Kidney (tissue), 14 donors: ENCODE results near the gene ACOT12. TPM values are rescaled to one million over a fixed set of nuclear protein-coding genes. Genes with fewer than 3 reads are reported as not detected.
"Not testable (repeated sequence)": the region's sequence is repeated elsewhere in the genome, so short reads cannot be mapped to it uniquely, and the experiment has no call there.

ENCODE experiments used
- DNase-seq, 5 donors: peaks; one replicate each; pipeline ENCODE4 v3.0.0-alpha.2; 2013 to 2020
- FAIRE-seq: peaks from 2 replicates; lab custom pipeline; 2012; peaks lifted over from hg19 to GRCh38; lab: Jason Lieb, UNC
- H3K27ac ChIP-seq, 2 donors: one replicate each; pipeline ENCODE4 v1.7.0; 2013; ENCODE audit warnings: low read depth in 2 of 2, low read length in 2 of 2, inconsistent platforms in 1 of 2
- H3K27me3 ChIP-seq: one replicate; pipeline ENCODE4 v1.7.1; 2013; ENCODE audit warnings: low read length, inconsistent platforms; ENCODE audit not compliant: control insufficient read depth, insufficient read depth
- H3K36me3 ChIP-seq, 3 donors: one replicate each; pipeline versions ENCODE4 v1.7.0 to v1.7.1; 2013; ENCODE audit warnings: low read length in 3 of 3, control low read depth in 1 of 3, inconsistent platforms in 1 of 3; ENCODE audit not compliant: insufficient read depth in 3 of 3, control insufficient read depth in 2 of 3
- H3K4me1 ChIP-seq, 3 donors: one replicate each; pipeline versions ENCODE4 v1.7.0 to v1.7.1; 2013; ENCODE audit warnings: low read length in 3 of 3, inconsistent platforms in 1 of 3, low read depth in 1 of 3; ENCODE audit not compliant: control insufficient read depth in 2 of 3, insufficient read depth in 2 of 3
- H3K4me3 ChIP-seq, 3 donors: one replicate each; pipeline versions ENCODE4 v1.7.0 to v1.8.1; 2013; ENCODE audit warnings: low read length in 3 of 3, control low read depth in 1 of 3, inconsistent platforms in 1 of 3
- H3K9ac ChIP-seq, 3 donors: one replicate each; pipeline versions ENCODE4 v1.7.0 to v1.7.1; 2013; ENCODE audit warnings: low read length in 3 of 3, control low read depth in 1 of 3, inconsistent platforms in 1 of 3
- H3K9me3 ChIP-seq, 3 donors: one replicate each; pipeline versions ENCODE4 v1.7.0 to v1.7.1; 2013; ENCODE audit warnings: low read length in 3 of 3, control low read depth in 1 of 3, inconsistent platforms in 1 of 3; ENCODE audit not compliant: control insufficient read depth in 2 of 3, insufficient read depth in 1 of 3
- CTCF ChIP-seq: IDR thresholded peaks from 3 replicates; pipeline ENCODE4 v1.5.1; 2012; ENCODE audit warnings: mild to moderate bottlenecking, moderate library complexity, borderline replicate concordance; ENCODE audit not compliant: insufficient read depth; ENCODE audit errors: extremely low read depth
- intact Hi-C: fragments of 100-400 bp; cut with DNase I; formaldehyde crosslinking; loops from one replicate; pipeline ENCODE4 v1.11.1; 2022
- polyA plus RNA-seq: library from polyadenylated mRNA; stranded (reverse); fragments of 350-450 nt; fragmentation: Illumina TruSeq; extraction: RNeasy Lipid Tissue Mini Kit (QIAGEN cat#74804); gene quantifications from one replicate; pipeline ENCODE4 v1.2.3, GENCODE V29; 2014; ENCODE audit warnings: low read depth, low replicate concordance; ENCODE audit not compliant: insufficient read depth
- total RNA-seq: library from RNA; stranded (reverse); fragmentation: NEBNext Ultra II Directional; extraction: Animal tissue kit (Norgen Biotek cat#: 25700); gene quantifications from one replicate; pipeline ENCODE4 v1.2.1, GENCODE V29; 2021
- donor health status: control.
- donor health status: control.
- donor health status: control.
- donor health status: control.
- donor health status: control.
- donor health status: DM: yes; HTN: yes; CAD: no.
- donor health status: Normal renal cell carcinoma (clear cell type).

Gene ACOT12
- total and polyA plus RNA-seq, 2 donors from 2014 or later: 2.2 TPM; not detected in 1

GRCh38 chr5:81409896-81410295 is 16.0 kb upstream of the ACOT12 start:
- no peak for FAIRE-seq
- no peak for TF ChIP-seq CTCF
- H3K4me3 ChIP-seq: no peak overlapping the region

GRCh38 chr5:81409361-81409760 is 15.4 kb upstream of the ACOT12 start:
- Histone ChIP-seq H3K27ac (peak overlapping the region in 1 of 2 donors; percentile 38), H3K4me1 (peaks cover 0 to 6% (median 3%) of the 10 kb centered on the region in 3 donors), H3K27me3 (no peaks in the 10 kb centered on the region), H3K9me3 (no peaks in the 10 kb centered on the region), H3K9ac (no peak overlapping the region), H3K36me3 (no peaks in the 10 kb centered on the region), H3K4me3 (no peak overlapping the region)
- TF ChIP-seq CTCF: no peak
- peak in 1 of 5 donors; percentile 13 for DNase-seq
- intact Hi-C loops: no loop called here
- FAIRE-seq: no peak

More at GRCh38 chr5:81409896-81410295, 16.0 kb upstream of the ACOT12 start:
- intact Hi-C loops: no loop called here
- H3K27ac ChIP-seq: no peak overlapping the region
- no peaks in the 10 kb centered on the region for H3K9me3 ChIP-seq
- no peak for DNase-seq
- H3K4me1 ChIP-seq: peaks cover 0 to 6% (median 3%) of the 10 kb centered on the region in 3 donors
- no peak overlapping the region for H3K9ac ChIP-seq
- no peaks in the 10 kb centered on the region for H3K27me3 ChIP-seq
- H3K36me3 ChIP-seq: no peaks in the 10 kb centered on the region

- no peak for DNase-seq
- no peak overlapping the region for H3K4me3 ChIP-seq
- intact Hi-C loops: no loop called here
- no peak overlapping the region for H3K9ac ChIP-seq
- no peak overlapping the region for H3K27ac ChIP-seq
- FAIRE-seq: no peak
- peaks cover 0 to 6% (median 3%) of the 10 kb centered on the region in 3 donors for H3K4me1 ChIP-seq
- no peak for TF ChIP-seq CTCF
- H3K9me3 ChIP-seq: no peaks in the 10 kb centered on the region
- H3K27me3 ChIP-seq: no peaks in the 10 kb centered on the region
- no peaks in the 10 kb centered on the region for H3K36me3 ChIP-seq
Observed at GRCh38 chr5:81408496-81408895, 14.6 kb upstream of the ACOT12 start.

GRCh38 chr5:81407811-81408210 is 13.9 kb upstream of the ACOT12 start:
- H3K27me3 ChIP-seq, H3K4me1 ChIP-seq, H3K9me3 ChIP-seq, DNase-seq, H3K36me3 ChIP-seq, H3K27ac ChIP-seq, intact Hi-C loops, H3K9ac ChIP-seq, FAIRE-seq: not testable (repeated sequence)
- peak overlapping the region in 1 of 3 donors; percentile 9 for H3K4me3 ChIP-seq
